Right lobe of liver (tissue), 4 donors: ENCODE measurements around the gene LYL1.

Source experiments
- POLR2A ChIP-seq: fragments of 450-650 bp; IDR thresholded peaks from one replicate; pipeline ENCODE4 v1.6.1; 2017; ENCODE audit warnings: antibody characterized with exemption, mild to moderate bottlenecking
- TF ChIP-seq, protein P1 (sequence below), 4 donors: fragments of 200-600 bp in 3 of 4; fragments of 450-650 bp in 1 of 4; IDR thresholded peaks; one replicate each; pipeline versions ENCODE4 v1.5.1 to v1.8.0; 2016 to 2022; ENCODE audit warnings: antibody characterized with exemption in 4 of 4, mild to moderate bottlenecking in 2 of 4
- donor health status: DM: no; HTN: no; CAD: no.
- donor health status: DM: no; HTN: no; CAD: no.
- donor health status: DM: no; HTN: yes; CAD: no.

DNA sequence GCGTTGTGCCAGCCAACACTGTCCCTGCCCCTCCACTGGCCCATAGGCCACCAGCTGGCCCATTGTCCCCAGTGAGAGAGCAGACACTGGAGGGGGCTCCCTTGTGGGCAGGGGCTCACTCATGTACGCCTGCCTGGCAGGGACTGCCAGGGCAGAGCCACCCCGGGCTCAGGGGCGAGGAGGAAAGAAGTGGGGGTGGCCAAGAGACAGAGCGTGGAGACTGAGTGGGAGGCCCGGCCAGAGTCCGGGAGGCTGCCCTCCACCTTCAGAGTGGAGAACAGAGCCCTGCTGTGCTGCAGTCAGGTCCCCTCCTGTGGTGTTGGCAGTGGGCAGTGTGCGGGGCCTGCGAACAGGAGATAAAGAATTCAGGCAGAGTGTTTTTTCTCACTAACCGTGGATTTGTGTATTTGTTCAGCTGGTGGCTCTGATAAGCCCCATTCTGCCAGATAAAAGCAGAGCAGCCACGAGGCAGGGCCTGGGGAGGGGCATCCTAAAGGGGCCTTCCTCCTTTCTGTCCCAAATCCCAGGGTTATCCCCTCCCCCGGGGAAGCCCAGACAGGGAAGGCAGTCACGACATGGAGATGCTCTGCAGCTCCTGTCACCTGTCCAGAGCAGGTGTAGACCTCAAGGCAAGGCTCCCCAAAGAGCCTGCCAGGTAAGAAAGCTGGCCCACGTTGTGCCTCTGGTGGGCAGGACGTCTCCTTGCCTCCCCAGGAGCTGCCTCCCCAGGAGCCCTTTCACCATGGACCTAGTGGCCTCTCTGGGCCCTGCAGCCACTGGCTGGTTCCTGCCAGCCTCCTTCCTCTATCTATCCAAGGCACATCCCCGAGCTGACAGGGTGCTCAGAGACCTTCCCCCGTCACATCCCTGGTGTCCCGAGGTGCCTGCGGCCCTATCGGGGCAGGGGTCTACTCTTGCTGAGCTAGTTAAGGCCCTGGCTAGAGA is 33.0 kb downstream of the LYL1 start:
- TF ChIP-seq POLR2A: no peak
- TF ChIP-seq, protein P1, sequence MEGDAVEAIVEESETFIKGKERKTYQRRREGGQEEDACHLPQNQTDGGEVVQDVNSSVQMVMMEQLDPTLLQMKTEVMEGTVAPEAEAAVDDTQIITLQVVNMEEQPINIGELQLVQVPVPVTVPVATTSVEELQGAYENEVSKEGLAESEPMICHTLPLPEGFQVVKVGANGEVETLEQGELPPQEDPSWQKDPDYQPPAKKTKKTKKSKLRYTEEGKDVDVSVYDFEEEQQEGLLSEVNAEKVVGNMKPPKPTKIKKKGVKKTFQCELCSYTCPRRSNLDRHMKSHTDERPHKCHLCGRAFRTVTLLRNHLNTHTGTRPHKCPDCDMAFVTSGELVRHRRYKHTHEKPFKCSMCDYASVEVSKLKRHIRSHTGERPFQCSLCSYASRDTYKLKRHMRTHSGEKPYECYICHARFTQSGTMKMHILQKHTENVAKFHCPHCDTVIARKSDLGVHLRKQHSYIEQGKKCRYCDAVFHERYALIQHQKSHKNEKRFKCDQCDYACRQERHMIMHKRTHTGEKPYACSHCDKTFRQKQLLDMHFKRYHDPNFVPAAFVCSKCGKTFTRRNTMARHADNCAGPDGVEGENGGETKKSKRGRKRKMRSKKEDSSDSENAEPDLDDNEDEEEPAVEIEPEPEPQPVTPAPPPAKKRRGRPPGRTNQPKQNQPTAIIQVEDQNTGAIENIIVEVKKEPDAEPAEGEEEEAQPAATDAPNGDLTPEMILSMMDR (IDR thresholded peaks at IDR 0.05): no peak
